ENCODE results near the gene PSME1. TPM values are rescaled to one million over a fixed set of nuclear protein-coding genes. Genes with fewer than 3 reads are reported as not detected.

Gene PSME1
- total and polyA plus RNA-seq, 2 of the 13 experiments (the other 11 are each of a cell fraction or from before 2014, with no cell fraction given) = 159 to 608 TPM

- TF ChIP-seq ZNF280D (CRISPR knock-in tag; IDR thresholded peaks at IDR 0.05) (peak; percentile 99), MYNN (CRISPR knock-in tag; IDR thresholded peaks at IDR 0.05; ENCODE audit: low read depth) (peak; percentile 94), XRCC5 (optimal IDR thresholded peaks at IDR 0.05; ENCODE audit: low read length) (peak; percentile 94), ZNF121 (CRISPR knock-in tag; IDR thresholded peaks at IDR 0.05) (no peak), DNMT1 (CRISPR knock-in tag; IDR thresholded peaks at IDR 0.05) (peak; percentile 99), RERE (CRISPR knock-in tag; IDR thresholded peaks at IDR 0.05; ENCODE audit: low read depth) (no peak; the same call in 1 of the 2 replicates), ZZZ3 (CRISPR knock-in tag; IDR thresholded peaks at IDR 0.05; ENCODE audit: borderline replicate concordance) (peak; percentile 77), ZBTB8A (CRISPR knock-in tag; IDR thresholded peaks at IDR 0.05; ENCODE audit: borderline replicate concordance, low read depth) (no peak), TMF1 (CRISPR knock-in tag; IDR thresholded peaks at IDR 0.05; ENCODE audit: low read depth) (peak; percentile 98), NFYB (CRISPR knock-in tag; IDR thresholded peaks at IDR 0.05) (peak; percentile 93), KMT2A (CRISPR knock-in tag; IDR thresholded peaks at IDR 0.05) (no peak; the same call in 1 of the 2 replicates), ZNF558 (CRISPR knock-in tag; IDR thresholded peaks at IDR 0.05; ENCODE audit: borderline replicate concordance) (no peak), MXI1 (IDR thresholded peaks at IDR 0.05; ENCODE audit: borderline replicate concordance, low read depth, low read length) (peak; percentile 98), ZIK1 (CRISPR knock-in tag; IDR thresholded peaks at IDR 0.05; ENCODE audit: borderline replicate concordance, low read depth) (peak; percentile 96), FOXJ3 (CRISPR knock-in tag; IDR thresholded peaks at IDR 0.05; ENCODE audit: borderline replicate concordance) (peak; percentile 91), RFX5 (IDR thresholded peaks at IDR 0.05; ENCODE audit: low read depth, low read length) (peak; percentile 89), TFDP2 (CRISPR knock-in tag; IDR thresholded peaks at IDR 0.05) (peak; percentile 94)
These were observed 21.2 kb upstream of the PSME1 start, which contains the start of the genes DCAF11 and NRL (continued) for GRCh38 chr14:24114532-24115421.

Data from HepG2 (cell line).